Measurements from ENCODE around the gene ATP8A2. TPM values are rescaled to one million over a fixed set of nuclear protein-coding genes. Genes with fewer than 3 reads are reported as not detected.

The ATP8A2 gene
- total RNA-seq, 6 donors from 2014 or later = 0.55 to 1.5 (median 0.87) TPM

DNA sequence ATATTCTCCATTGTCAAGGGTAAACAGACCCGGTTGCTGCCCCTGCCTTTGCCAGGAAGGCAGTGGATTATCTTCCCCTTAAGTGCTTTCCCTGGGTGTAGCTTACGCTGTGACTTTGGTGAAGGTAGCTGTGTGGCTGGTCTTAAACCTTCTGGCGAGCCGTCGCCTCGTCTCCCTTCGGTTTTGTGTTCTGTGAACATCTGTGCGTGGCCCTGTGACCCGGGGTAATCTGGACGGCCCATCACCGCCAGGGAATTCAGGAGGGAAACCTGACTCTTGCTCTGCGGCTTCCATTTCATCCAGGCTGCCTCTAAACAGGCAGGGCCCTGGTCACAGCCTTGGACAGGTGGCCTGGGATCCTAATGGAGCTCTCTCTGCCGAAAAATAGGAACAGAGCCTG lies 601.3 kb downstream of the ATP8A2 start:
- 68 to 74% methylated on average over 11 to 13 of the region's 13 CpGs for WGBS, 2 donors
- Histone ChIP-seq H3K27ac (no peak overlapping the region), H3K36me3 (no peaks in the 10 kb centered on the region), H3K9me3 (no peaks in the 10 kb centered on the region), H3K4me1 (no peaks in the 10 kb centered on the region), H3K27me3 (no peaks in the 10 kb centered on the region), H3K4me3 (no peak overlapping the region)
- ATAC-seq (ENCODE audit: low FRiP score in 2 of 2) = no peak
- no peak for DNase-seq
- TF ChIP-seq POLR2AphosphoS5 (IDR thresholded peaks at IDR 0.05) = no peak
- TF ChIP-seq, protein P1, sequence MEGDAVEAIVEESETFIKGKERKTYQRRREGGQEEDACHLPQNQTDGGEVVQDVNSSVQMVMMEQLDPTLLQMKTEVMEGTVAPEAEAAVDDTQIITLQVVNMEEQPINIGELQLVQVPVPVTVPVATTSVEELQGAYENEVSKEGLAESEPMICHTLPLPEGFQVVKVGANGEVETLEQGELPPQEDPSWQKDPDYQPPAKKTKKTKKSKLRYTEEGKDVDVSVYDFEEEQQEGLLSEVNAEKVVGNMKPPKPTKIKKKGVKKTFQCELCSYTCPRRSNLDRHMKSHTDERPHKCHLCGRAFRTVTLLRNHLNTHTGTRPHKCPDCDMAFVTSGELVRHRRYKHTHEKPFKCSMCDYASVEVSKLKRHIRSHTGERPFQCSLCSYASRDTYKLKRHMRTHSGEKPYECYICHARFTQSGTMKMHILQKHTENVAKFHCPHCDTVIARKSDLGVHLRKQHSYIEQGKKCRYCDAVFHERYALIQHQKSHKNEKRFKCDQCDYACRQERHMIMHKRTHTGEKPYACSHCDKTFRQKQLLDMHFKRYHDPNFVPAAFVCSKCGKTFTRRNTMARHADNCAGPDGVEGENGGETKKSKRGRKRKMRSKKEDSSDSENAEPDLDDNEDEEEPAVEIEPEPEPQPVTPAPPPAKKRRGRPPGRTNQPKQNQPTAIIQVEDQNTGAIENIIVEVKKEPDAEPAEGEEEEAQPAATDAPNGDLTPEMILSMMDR (IDR thresholded peaks at IDR 0.05) = no peak

DNA sequence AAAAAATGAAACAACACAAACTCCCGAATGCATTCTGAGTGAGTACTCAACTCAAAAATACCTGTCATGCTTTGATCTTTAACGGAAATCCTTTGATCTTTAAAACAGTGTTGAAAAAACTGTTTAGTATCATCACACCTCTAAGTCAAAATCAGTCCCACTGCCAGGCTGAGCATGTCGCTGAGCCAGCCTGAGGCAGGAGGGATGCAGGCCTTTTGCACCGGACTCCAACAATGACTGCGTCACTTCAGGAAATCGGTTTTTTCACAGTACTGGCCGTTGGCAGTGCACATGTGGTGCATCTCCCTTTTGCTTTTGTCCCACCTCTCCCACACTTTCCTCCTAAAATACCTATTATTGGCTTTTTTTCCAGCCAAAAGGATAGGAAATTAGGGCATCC lies 601.8 kb downstream of the ATP8A2 start:
- DNase-seq (no peak), ATAC-seq (ENCODE audit: low FRiP score in 2 of 2) (no peak)
- TF ChIP-seq EP300 (IDR thresholded peaks at IDR 0.05) (no peak), POLR2AphosphoS5 (IDR thresholded peaks at IDR 0.05) (no peak), POLR2A (IDR thresholded peaks at IDR 0.05) (no peak)
- TF ChIP-seq, protein P1 (IDR thresholded peaks at IDR 0.05) = no peak
- H3K4me1 ChIP-seq = no peaks in the 10 kb centered on the region
- WGBS, 2 donors = 55 to 59% methylated on average over 7 of the region's 7 CpGs
- H3K4me3 ChIP-seq = no peak overlapping the region
- H3K9me3 ChIP-seq = no peaks in the 10 kb centered on the region
- H3K27ac ChIP-seq = no peak overlapping the region
- H3K36me3 ChIP-seq = no peaks in the 10 kb centered on the region
- no peaks in the 10 kb centered on the region for H3K27me3 ChIP-seq

DNA sequence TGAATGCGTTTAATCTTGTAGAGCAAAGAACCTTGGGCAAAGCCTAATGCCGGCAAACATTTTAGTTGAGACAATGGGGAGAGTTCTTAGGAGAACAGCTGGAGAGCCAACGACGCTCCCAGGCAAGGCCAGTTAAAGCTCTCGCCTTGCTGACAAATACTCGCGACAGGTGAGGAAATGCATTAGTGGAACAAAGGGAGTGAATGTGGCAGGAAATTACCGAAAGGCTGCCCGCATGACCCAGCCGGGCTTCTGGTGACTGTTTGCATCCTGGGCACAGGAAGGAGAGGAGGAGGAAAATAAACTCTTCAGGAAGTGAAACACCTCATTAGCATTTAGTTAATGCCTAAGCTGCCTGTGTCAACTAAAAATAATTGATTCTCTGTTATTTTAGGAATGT lies 605.4 kb downstream of the ATP8A2 start:
- Histone ChIP-seq H3K4me3 (no peak overlapping the region), H3K27me3 (no peaks in the 10 kb centered on the region), H3K9me3 (no peaks in the 10 kb centered on the region), H3K4me1 (no peaks in the 10 kb centered on the region), H3K36me3 (no peaks in the 10 kb centered on the region), H3K27ac (no peak overlapping the region)
- 23 to 25% methylated on average over 10 of the region's 10 CpGs for WGBS, 2 donors
- DNase-seq = no peak
- ATAC-seq (ENCODE audit: low FRiP score in 2 of 2) = no peak
- TF ChIP-seq, protein P1 (IDR thresholded peaks at IDR 0.05) = no peak
- TF ChIP-seq POLR2A (IDR thresholded peaks at IDR 0.05) (no peak), POLR2AphosphoS5 (IDR thresholded peaks at IDR 0.05) (no peak), EP300 (IDR thresholded peaks at IDR 0.05) (no peak)

DNA sequence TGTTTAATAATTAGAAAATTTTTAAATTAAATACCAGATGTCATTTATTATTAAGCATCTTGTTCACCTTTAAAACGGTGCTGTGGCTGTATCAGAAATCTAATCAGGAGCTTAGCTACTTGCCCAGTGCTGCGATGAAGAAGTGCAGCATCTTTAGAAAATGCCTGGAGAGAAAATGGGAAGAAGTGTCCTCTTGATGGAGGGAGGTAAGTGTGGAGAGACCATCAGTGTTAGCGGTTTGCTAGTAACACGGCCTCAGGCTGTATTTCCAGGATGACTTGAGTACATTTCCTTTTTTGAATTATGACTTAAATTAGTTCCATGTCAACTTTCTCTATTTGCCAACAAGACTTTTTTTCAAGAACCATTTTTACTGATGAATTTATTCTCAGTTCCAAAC lies 605.9 kb downstream of the ATP8A2 start:
- no peaks in the 10 kb centered on the region for H3K36me3 ChIP-seq
- H3K9me3 ChIP-seq = no peaks in the 10 kb centered on the region
- TF ChIP-seq POLR2A (IDR thresholded peaks at IDR 0.05) (no peak), POLR2AphosphoS5 (IDR thresholded peaks at IDR 0.05) (no peak), EP300 (IDR thresholded peaks at IDR 0.05) (no peak)
- TF ChIP-seq, protein P1 (IDR thresholded peaks at IDR 0.05) = no peak
- no peaks in the 10 kb centered on the region for H3K4me1 ChIP-seq
- no peak overlapping the region for H3K4me3 ChIP-seq
- no peaks in the 10 kb centered on the region for H3K27me3 ChIP-seq
- ATAC-seq (ENCODE audit: low FRiP score in 2 of 2) (no peak), DNase-seq (no peak)
- no peak overlapping the region for H3K27ac ChIP-seq
- 43 to 44% methylated on average over 4 of the region's 4 CpGs for WGBS, 2 donors

DNA sequence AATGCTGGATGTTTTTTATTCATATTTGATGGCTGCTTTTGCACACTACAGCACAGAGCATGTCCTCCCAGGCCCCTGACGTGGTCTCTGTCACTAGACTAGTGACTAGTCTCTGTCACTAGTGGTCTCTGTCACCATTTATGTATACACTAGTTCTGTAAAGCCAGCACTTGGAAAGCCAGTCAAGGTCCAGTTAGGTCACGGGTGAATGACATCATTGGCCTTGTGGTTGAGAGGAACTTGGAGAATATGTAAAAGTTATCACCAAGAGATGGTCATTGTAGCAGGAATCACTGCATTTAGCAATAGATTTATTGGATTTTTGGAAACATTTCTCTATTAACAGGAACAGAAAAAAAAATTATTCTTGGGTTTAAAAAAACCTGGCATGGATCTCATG lies 607.2 kb downstream of the ATP8A2 start:
- no peak for DNase-seq
- Histone ChIP-seq H3K36me3 (no peaks in the 10 kb centered on the region), H3K9me3 (no peaks in the 10 kb centered on the region), H3K4me3 (no peak overlapping the region), H3K27me3 (no peaks in the 10 kb centered on the region), H3K4me1 (no peaks in the 10 kb centered on the region), H3K27ac (no peak overlapping the region)
- 92 to 100% methylated on average over 2 of the region's 2 CpGs for WGBS, 2 donors
- TF ChIP-seq, protein P1 (IDR thresholded peaks at IDR 0.05) = no peak
- TF ChIP-seq POLR2A (IDR thresholded peaks at IDR 0.05) (no peak), POLR2AphosphoS5 (IDR thresholded peaks at IDR 0.05) (no peak), EP300 (IDR thresholded peaks at IDR 0.05) (no peak)
- no peak for ATAC-seq (ENCODE audit: low FRiP score in 2 of 2)

Data from upper lobe of left lung (tissue), 6 donors.